Progenitor cell of endocrine pancreas (in vitro differentiated cells): ENCODE data around the gene ADGRA1. TPM values are rescaled to one million over a fixed set of nuclear protein-coding genes. Genes with fewer than 3 reads are reported as not detected.

Experiments
- DNase-seq: peaks from one replicate; pipeline ENCODE4 v3.0.0; 2021; ENCODE audit warnings: low spot score; ENCODE audit not compliant: unreplicated experiment
- H3K27ac Mint-ChIP-seq: 2 replicates; pipeline ENCODE4 v1.8.0; 2021; ENCODE audit warnings: mild to moderate bottlenecking, moderate library complexity, mixed read lengths
- H3K27me3 Mint-ChIP-seq: 2 replicates; pipeline ENCODE4 v1.8.0; 2021; ENCODE audit warnings: mixed read lengths
- H3K36me3 Mint-ChIP-seq: 2 replicates; pipeline ENCODE4 v1.8.0; 2022; ENCODE audit warnings: mixed read lengths; ENCODE audit not compliant: insufficient read depth
- H3K4me1 Mint-ChIP-seq: 2 replicates; pipeline ENCODE4 v1.8.0; 2021; ENCODE audit warnings: low read depth, mixed read lengths
- H3K4me3 Mint-ChIP-seq: 2 replicates; pipeline ENCODE4 v1.8.0; 2021; ENCODE audit warnings: low read depth, mild to moderate bottlenecking, moderate library complexity, mixed read lengths
- H3K9me3 Mint-ChIP-seq: 2 replicates; pipeline ENCODE4 v1.8.0; 2021; ENCODE audit warnings: low read depth, mixed read lengths
- CTCF ChIP-seq: fragments of 200-600 bp; sonication (generic); IDR thresholded peaks from one replicate; pipeline ENCODE4 v1.5.0; 2021; ENCODE audit warnings: antibody characterized with exemption, mild to moderate bottlenecking; ENCODE audit not compliant: unreplicated experiment
- total RNA-seq: library from RNA; stranded (reverse); gene quantifications from 2 replicates; pipeline ENCODE4 v1.2.1, GENCODE V29; 2021

ADGRA1 gene
- total RNA-seq, 1 donor from 2014 or later, result 1.2 TPM

DNA sequence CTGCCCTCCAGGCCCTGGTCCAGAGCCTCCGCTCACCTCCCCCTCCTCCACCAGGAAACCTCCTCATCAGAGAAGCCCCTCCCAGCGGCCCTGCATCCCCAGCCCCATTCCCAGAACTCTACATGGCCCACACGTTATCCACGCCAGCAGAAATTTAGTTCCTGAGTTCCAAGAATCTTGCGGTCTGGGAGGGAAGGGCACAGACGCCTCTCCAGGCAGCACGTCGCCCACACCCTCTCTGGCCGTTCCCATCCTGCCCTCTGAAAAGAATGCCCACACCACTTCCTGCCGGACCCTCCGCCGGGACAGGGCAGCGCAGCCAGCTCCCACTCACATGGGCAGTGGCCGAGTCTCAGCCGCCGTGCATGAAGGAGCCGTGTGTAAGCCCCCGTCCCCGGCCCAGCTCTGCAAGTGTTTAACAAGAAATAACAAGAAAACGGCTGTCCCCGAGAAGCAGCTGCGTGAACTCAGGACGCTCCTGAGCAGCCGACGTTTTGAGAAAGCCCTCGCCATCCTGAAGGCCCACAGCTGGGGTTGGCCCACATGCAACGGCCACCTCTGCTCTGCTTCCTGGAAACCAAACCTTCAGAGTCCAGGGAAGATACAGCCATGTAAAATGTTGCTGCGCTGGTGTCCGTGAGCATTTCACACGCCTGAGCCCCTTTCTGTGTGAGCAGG is 17.4 kb downstream of the ADGRA1 start:
- no peak overlapping the region for H3K4me3 Mint-ChIP-seq
- H3K27me3 Mint-ChIP-seq, result peaks cover 10% of the 10 kb centered on the region
- no peaks in the 10 kb centered on the region for H3K4me1 Mint-ChIP-seq
- no peak for DNase-seq
- no peak for TF ChIP-seq CTCF
- H3K9me3 Mint-ChIP-seq, result peaks cover 8% of the 10 kb centered on the region
- H3K27ac Mint-ChIP-seq, result no peak overlapping the region
- no peaks in the 10 kb centered on the region for H3K36me3 Mint-ChIP-seq

DNA sequence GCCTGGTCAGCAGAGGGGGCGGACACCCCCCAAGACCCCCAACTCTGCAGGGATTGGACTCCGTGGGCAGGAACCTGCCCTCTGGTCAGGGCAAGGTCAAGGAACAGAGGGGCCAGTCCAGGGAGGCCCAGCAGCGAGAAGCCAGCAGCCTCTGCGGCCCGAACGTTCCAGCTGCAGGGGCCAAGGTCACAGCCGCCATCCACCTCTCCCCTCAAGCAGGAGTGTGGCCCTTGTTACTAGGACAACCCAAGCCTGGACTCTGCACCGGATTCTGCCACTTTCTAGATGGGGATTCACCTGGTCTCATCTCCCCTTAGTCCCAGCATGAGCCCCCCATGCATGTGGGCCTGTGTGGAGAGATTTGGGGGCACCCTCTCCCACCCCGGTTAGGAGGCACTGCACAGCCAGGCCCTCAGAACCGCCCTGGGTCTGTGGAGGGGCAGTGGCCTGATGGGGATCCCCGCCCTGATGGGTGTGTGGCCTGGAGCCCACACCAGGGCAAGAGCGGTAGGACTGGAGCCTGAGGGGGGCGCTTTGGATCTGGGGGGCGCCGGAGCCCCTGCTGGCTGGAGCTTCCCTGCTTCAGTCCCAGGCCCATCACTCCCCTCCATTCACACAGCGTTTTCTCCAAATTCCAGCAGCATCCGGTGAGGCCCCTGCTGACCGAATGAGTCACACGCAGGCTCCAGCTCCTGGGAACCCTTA is 18.1 kb downstream of the ADGRA1 start:
- Mint-ChIP-seq H3K4me1 (no peaks in the 10 kb centered on the region), H3K27me3 (peaks cover 8% of the 10 kb centered on the region), H3K9me3 (peaks cover 8% of the 10 kb centered on the region), H3K4me3 (no peak overlapping the region), H3K36me3 (no peaks in the 10 kb centered on the region), H3K27ac (no peak overlapping the region)
- TF ChIP-seq CTCF, result no peak
- no peak for DNase-seq

GRCh38 chr10:133106516-133106915 is 18.8 kb downstream of the ADGRA1 start:
- Mint-ChIP-seq H3K9me3 (peaks cover 8% of the 10 kb centered on the region), H3K27ac (no peak overlapping the region), H3K4me3 (no peak overlapping the region)

GRCh38 chr10:133107442-133107841 is 19.7 kb downstream of the ADGRA1 start:
- no peaks in the 10 kb centered on the region for H3K4me1 Mint-ChIP-seq
- DNase-seq, result no peak
- no peaks in the 10 kb centered on the region for H3K36me3 Mint-ChIP-seq
- no peak for TF ChIP-seq CTCF
- H3K4me3 Mint-ChIP-seq, result no peak overlapping the region
- no peaks in the 10 kb centered on the region for H3K27me3 Mint-ChIP-seq
- peaks cover 8% of the 10 kb centered on the region for H3K9me3 Mint-ChIP-seq
- no peak overlapping the region for H3K27ac Mint-ChIP-seq

More at GRCh38 chr10:133106516-133106915, 18.8 kb downstream of the ADGRA1 start:
- Mint-ChIP-seq H3K27me3 (peaks cover 5% of the 10 kb centered on the region), H3K4me1 (no peaks in the 10 kb centered on the region), H3K36me3 (no peaks in the 10 kb centered on the region)
- no peak for TF ChIP-seq CTCF
- no peak for DNase-seq

DNA sequence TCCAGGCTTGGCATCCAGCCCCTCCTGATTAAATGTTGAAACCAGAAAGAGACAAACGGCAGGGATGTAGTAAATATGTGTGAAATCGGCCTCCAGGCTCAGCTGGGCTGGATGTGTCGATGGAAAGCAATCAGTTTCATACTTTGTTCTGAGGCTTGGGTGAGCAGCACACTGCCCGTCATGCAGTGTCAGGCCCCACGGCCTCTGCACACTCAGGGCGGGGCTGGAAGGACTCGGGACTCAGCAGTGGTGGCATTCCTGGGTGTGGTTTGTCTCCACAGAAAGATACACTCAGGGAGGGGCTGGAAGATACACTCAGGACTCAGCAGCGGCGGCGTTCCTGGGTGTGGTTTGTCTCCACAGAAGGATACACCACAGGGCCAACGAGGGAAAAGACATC is 22.0 kb downstream of the ADGRA1 start:
- DNase-seq, result no peak
- H3K36me3 Mint-ChIP-seq, result no peaks in the 10 kb centered on the region
- H3K9me3 Mint-ChIP-seq, result peaks cover 8% of the 10 kb centered on the region
- H3K27me3 Mint-ChIP-seq, result no peaks in the 10 kb centered on the region
- TF ChIP-seq CTCF, result no peak
- no peak overlapping the region for H3K27ac Mint-ChIP-seq
- no peak overlapping the region for H3K4me3 Mint-ChIP-seq
- H3K4me1 Mint-ChIP-seq, result no peaks in the 10 kb centered on the region
